ENCODE data around the gene TXNDC11. TPM values are rescaled to one million over a fixed set of nuclear protein-coding genes. Genes with fewer than 3 reads are reported as not detected.

TXNDC11 gene
- total RNA-seq, 2 experiments from 2014 or later = 27.3 to 28.3 TPM

DNA sequence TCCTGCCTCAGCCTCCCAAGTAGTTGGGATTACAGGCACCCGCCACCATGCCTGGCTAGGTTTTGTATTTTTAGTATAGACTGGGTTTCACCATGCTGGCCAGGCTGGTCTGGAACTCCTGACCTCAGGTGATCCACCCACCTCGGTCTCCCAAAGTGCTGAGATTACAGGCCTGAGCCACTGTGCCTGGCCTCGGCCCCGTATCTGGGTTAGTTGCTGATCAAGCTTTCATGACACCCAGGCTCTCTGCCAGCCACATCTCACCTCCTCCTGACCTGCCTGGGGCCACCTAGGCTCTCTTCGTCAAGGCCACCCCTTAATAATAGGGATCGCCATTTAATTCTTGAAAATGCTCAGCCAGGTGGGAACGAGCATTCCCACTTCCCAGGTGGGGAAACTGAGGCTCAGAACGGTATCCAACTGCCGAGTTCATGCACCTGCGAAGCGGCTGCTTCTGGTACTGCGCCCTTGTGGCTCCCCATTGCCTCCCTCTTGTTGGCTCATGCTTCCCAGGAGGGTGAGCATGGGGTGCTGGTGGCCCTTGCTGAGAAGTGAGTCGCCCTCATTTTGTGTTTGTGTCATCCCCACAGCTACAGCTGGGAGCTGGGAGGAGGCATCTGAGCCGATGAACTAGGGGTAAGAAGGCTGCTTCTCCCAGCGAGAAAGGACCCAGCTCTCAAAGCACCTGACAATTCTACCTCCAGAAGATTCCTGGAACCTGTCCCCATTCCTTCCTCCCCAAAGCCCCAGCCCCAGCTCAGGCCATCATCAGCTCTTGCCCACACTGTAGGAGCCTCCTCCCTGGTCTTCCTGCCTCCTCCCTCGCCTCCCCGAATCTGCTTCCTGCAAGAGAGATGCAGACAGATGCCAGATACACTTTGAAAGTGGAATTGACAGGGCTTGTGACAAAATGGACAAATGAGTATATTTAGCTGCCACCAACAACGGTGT, 91.7 kb downstream of the TXNDC11 start:
- intact Hi-C loops (cut with DNase I, micrococcal nuclease) = no loop called here
- ATAC-seq (no peak), DNase-seq (no peak)
- no peak overlapping the region for H3K4me3 Mint-ChIP-seq
- no peak overlapping the region for H3K27ac Mint-ChIP-seq
- POLR2A ChIA-PET = no interaction called here
- H3K9me3 Mint-ChIP-seq (ENCODE audit: low read depth) = no peaks in the 10 kb centered on the region
- no peaks in the 10 kb centered on the region for H3K36me3 Mint-ChIP-seq (ENCODE audit: low read depth)
- no peaks in the 10 kb centered on the region for H3K27me3 Mint-ChIP-seq
- H3K4me1 Mint-ChIP-seq = peaks cover 7% of the 10 kb centered on the region
- CTCF ChIA-PET = interaction anchor here (0.6 to 1.4 kb wide), 3 partner anchors 18 to 475 kb away, joined by 3 read pairs; no protein-coding TSS in a partner anchor

GRCh38 chr16:11649276-11649675, 93.4 kb downstream of the TXNDC11 start:
- Mint-ChIP-seq H3K9me3 (ENCODE audit: low read depth) (no peaks in the 10 kb centered on the region), H3K4me3 (no peak overlapping the region), H3K27ac (no peak overlapping the region), H3K4me1 (peaks cover 4% of the 10 kb centered on the region), H3K27me3 (no peaks in the 10 kb centered on the region), H3K36me3 (ENCODE audit: low read depth) (no peaks in the 10 kb centered on the region)
- CTCF ChIA-PET = interaction anchor here (0.6 to 0.9 kb wide), 4 partner anchors 30 to 1247 kb away, joined by 3 read pairs; no protein-coding TSS in a partner anchor
- DNase-seq = no peak
- POLR2A ChIA-PET = no interaction called here
- no peak for ATAC-seq
- intact Hi-C loops (cut with DNase I, micrococcal nuclease) = loop anchor here (10.0 kb wide), 1 partner anchor 684 kb away; no protein-coding TSS in a partner anchor

DNA sequence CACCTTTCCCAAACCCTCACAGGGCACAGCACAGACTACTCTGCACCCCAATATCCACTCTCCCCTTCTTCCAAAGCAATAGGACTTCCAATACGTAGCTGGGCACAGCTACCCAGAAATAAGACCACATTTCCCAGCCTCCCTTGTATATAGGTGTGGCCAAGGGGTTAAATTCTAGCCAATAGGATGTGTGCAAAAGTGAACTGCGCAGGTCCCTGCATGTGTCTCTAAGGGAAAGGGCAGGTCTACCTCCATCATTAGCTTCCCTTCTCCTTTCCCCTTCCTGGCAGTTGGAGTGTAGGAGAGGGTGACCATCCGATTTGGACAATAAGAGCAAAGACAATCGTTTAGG, 99.9 kb downstream of the TXNDC11 start:
- Mint-ChIP-seq H3K9me3 (ENCODE audit: low read depth) (no peaks in the 10 kb centered on the region), H3K27me3 (no peaks in the 10 kb centered on the region)
- intact Hi-C loops (cut with DNase I, micrococcal nuclease) = loop anchor here (5.0 to 10.0 kb wide), 2 partner anchors 170 to 678 kb away; no protein-coding TSS in a partner anchor

DNA sequence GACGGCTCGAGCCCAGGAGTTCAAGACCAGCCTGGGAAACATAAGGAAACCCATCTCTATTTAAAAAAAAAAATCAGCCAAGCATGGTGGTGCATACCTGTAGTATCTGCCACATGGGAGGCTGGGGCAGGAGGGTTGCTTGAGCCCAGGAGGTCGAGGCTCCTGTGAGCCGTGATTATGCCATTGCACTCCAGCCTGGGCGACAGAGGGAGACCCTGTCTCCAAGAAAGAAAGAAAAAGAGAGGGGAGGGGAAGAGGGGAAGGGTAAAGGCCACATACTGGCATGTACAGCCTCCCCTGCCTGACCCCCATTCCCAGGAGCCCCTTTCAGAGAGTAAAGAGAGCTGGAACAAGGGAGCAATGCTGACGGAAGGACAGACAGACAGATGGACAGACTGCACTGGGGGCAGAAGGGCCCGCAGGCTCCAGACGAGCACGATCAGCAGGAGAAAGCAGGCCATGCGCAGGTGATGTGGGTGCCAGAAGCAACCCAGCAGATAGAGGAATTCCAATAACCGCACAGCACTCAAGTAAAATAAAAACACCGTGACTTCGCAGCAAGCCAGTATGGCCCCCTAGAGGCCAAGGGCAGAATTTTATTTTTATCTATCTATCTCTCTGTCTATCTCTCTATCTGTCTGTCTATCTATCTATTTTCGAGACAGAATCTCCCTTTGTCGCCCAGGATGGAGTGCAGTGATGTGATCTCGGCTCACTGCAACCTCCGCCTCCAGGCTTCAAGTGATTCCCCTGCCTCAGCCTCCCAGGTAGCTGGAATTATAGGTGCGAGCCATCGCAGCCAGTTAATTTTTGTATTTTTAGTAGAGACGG, 101.5 kb downstream of the TXNDC11 start:
- Mint-ChIP-seq H3K4me3 (no peak overlapping the region), H3K27ac (no peak overlapping the region), H3K36me3 (ENCODE audit: low read depth) (no peaks in the 10 kb centered on the region), H3K9me3 (ENCODE audit: low read depth) (no peaks in the 10 kb centered on the region), H3K4me1 (peaks cover 8% of the 10 kb centered on the region), H3K27me3 (no peaks in the 10 kb centered on the region)
- CTCF ChIA-PET = interaction anchor here (0.6 to 5.3 kb wide), 16 partner anchors 19 to 452 kb away, joined by 3 to 51 read pairs (median 4); partner anchors contain the start of gene ZC3H7A
- peak; percentile 73 for ATAC-seq
- DNase-seq = peak; percentile 43
- intact Hi-C loops (cut with DNase I, micrococcal nuclease) = loop anchor here (1.0 to 10.0 kb wide), 4 partner anchors 109 to 676 kb away; no protein-coding TSS in a partner anchor
- POLR2A ChIA-PET = interaction anchor here (1.0 kb wide), 1 partner anchor 106 kb away, joined by 3 read pairs; no protein-coding TSS in a partner anchor

More for the DNA sequence above, 99.9 kb downstream of the TXNDC11 start:
- DNase-seq = no peak
- ChIA-PET POLR2A (no interaction called here), CTCF (interaction anchor here (0.6 to 5.3 kb wide), 9 partner anchors 12 to 246 kb away, joined by 3 to 51 read pairs (median 3); no protein-coding TSS in a partner anchor)
- Mint-ChIP-seq H3K4me3 (no peak overlapping the region), H3K27ac (no peak overlapping the region), H3K4me1 (peaks cover 8% of the 10 kb centered on the region), H3K36me3 (ENCODE audit: low read depth) (no peaks in the 10 kb centered on the region)
- no peak for ATAC-seq

DNA sequence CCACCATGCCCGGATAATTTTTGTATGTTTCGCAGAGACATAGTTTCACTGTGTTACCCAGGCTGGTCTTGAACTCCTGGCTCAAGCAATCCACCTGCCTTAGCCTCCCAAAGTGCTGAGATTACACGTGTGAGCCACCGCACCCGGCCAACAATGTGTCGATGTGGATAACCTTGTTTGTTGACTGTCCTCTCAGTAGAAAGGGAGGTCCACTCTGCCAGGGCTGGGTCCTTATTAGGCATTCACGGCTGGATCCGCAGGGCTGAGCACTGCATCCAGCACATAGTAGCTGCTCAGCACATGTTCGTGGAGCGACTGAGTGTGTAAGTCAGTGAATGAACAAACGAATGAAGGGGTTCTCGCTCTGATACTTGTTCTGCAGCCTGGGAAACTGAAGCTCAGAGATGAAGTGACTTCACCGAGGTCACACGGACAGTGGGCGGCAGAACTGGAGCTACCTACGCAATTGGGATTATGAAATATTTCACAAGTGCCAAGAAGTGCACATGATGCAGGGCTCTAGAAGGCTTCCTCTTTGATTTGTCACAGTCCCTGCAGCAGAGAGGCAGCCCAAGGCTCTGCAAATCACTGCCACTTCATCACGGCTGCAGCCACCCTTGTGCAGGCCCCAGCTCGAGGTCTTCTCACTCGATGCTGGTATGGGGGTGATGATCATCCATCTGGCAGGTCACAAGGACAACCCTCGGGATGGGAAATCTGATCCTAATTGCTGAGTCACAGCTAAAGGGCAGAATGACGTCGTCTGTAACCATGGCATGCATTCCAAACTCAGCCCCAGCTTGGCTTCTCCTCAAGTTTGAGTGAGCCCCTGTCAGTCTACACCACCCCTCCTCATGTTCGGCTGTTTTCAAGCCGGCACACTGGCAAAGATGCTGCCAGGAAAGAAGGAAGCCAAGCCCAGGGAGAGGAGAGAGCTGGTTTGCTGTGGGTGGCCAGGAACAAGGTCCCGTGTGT, 102.4 kb downstream of the TXNDC11 start:
- Mint-ChIP-seq H3K27ac (no peak overlapping the region), H3K27me3 (no peaks in the 10 kb centered on the region), H3K4me3 (no peak overlapping the region), H3K9me3 (ENCODE audit: low read depth) (no peaks in the 10 kb centered on the region), H3K36me3 (ENCODE audit: low read depth) (no peaks in the 10 kb centered on the region), H3K4me1 (peaks cover 8% of the 10 kb centered on the region)
- POLR2A ChIA-PET = no interaction called here
- intact Hi-C loops (cut with DNase I, micrococcal nuclease) = loop anchor here (5.0 to 10.0 kb wide), 2 partner anchors 172 to 675 kb away; no protein-coding TSS in a partner anchor
- ATAC-seq (no peak), DNase-seq (no peak)
- CTCF ChIA-PET = interaction anchor here (0.5 to 5.3 kb wide), 20 partner anchors 9 to 410 kb away, joined by 3 to 51 read pairs (median 4); partner anchors contain the start of gene ZC3H7A

DNA sequence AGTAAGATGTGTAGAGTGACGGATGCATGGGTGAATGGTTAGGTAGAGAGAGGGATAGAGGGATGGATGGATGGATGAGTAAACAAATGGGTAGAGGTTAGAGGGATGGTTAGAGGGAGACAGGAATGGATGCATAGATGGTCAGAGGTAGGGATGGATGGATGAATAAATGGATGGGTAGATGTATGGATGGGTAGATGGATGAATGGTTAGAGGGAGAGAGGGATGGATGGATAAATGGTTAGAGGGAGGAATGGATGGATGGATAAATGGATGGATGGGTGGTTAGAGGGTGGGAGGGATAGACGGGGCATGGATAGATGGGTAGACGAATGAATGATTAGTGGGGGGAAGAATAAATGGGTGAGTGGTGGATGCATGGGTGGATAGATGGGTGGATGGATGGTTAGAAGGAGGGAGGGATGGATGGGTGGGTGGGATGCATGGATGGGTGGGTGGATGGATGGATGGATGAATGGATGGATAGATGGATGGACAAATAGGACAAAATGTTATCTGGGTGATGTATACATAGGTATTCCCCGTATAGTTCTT, 103.6 kb downstream of the TXNDC11 start:
- H3K4me1 Mint-ChIP-seq = peaks cover 12% of the 10 kb centered on the region
- no peak for DNase-seq
- H3K36me3 Mint-ChIP-seq (ENCODE audit: low read depth) = no peaks in the 10 kb centered on the region
- ChIA-PET POLR2A (no interaction called here), CTCF (interaction anchor here (1.5 to 5.3 kb wide), 4 partner anchors 8 to 158 kb away, joined by 5 to 51 read pairs (median 11); partner anchors contain the start of gene ZC3H7A)
- no peaks in the 10 kb centered on the region for H3K27me3 Mint-ChIP-seq
- no peak overlapping the region for H3K27ac Mint-ChIP-seq
- H3K4me3 Mint-ChIP-seq = no peak overlapping the region
- no peak for ATAC-seq
- intact Hi-C loops (cut with DNase I, micrococcal nuclease) = no loop called here
- H3K9me3 Mint-ChIP-seq (ENCODE audit: low read depth) = no peaks in the 10 kb centered on the region

DNA sequence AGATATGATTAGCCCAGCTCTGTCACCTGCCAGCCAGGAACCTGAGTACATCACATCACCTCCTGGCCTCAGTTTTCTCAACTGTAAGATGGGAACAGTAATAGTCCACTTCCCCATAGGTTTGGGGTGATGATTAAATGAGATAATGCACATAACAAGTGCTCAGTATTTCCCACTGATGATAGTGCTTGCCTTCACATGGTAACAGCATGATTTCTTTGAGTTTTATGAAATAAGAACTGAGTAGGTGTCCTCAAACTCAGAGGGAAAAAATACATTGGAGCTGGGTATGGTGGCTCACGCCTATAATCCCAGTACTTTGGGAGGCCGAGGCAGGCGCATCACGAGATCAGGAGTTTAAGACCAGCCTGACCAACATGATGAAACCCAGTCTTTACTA, 104.5 kb downstream of the TXNDC11 start:
- Mint-ChIP-seq H3K27me3 (no peaks in the 10 kb centered on the region), H3K4me1 (peaks cover 17% of the 10 kb centered on the region), H3K9me3 (ENCODE audit: low read depth) (no peaks in the 10 kb centered on the region), H3K36me3 (ENCODE audit: low read depth) (no peaks in the 10 kb centered on the region), H3K4me3 (no peak overlapping the region), H3K27ac (no peak overlapping the region)
- POLR2A ChIA-PET = interaction anchor here (0.6 kb wide), 2 partner anchors 16 to 76 kb away, joined by 4 to 8 read pairs; no protein-coding TSS in a partner anchor
- DNase-seq = no peak
- intact Hi-C loops (cut with DNase I, micrococcal nuclease) = no loop called here
- CTCF ChIA-PET = interaction anchor here (0.7 kb wide), 1 partner anchor 228 kb away, joined by 3 read pairs; no protein-coding TSS in a partner anchor
- ATAC-seq = no peak

GRCh38 chr16:11637320-11637719, 105.3 kb downstream of the TXNDC11 start:
- Mint-ChIP-seq H3K9me3 (ENCODE audit: low read depth) (no peaks in the 10 kb centered on the region), H3K27ac (no peak overlapping the region), H3K4me3 (no peak overlapping the region), H3K4me1 (peaks cover 17% of the 10 kb centered on the region), H3K27me3 (no peaks in the 10 kb centered on the region), H3K36me3 (ENCODE audit: low read depth) (no peaks in the 10 kb centered on the region)
- POLR2A ChIA-PET = no interaction called here
- DNase-seq = no peak
- no peak for ATAC-seq
- intact Hi-C loops (cut with DNase I, micrococcal nuclease) = no loop called here
- CTCF ChIA-PET = interaction anchor here (0.6 kb wide), 4 partner anchors 25 to 681 kb away, joined by 3 to 4 read pairs (median 3); no protein-coding TSS in a partner anchor

GRCh38 chr16:11636172-11636721, 106.4 kb downstream of the TXNDC11 start:
- Mint-ChIP-seq H3K9me3 (ENCODE audit: low read depth) (no peaks in the 10 kb centered on the region), H3K27me3 (no peaks in the 10 kb centered on the region), H3K36me3 (ENCODE audit: low read depth) (no peaks in the 10 kb centered on the region), H3K27ac (no peak overlapping the region), H3K4me1 (peaks cover 16% of the 10 kb centered on the region), H3K4me3 (no peak overlapping the region)
- ChIA-PET CTCF (interaction anchor here (0.7 to 0.9 kb wide), 2 partner anchors 17 to 104 kb away, joined by 3 to 5 read pairs; no protein-coding TSS in a partner anchor), POLR2A (interaction anchor here (0.6 kb wide), 1 partner anchor 29 kb away, joined by 4 read pairs; no protein-coding TSS in a partner anchor)
- ATAC-seq (no peak), DNase-seq (no peak)
- intact Hi-C loops (cut with DNase I, micrococcal nuclease) = no loop called here

All from activated CD4-positive, alpha-beta T cell treated with anti-CD3 and anti-CD28 coated beads for 36 hours (primary cell).